NCI-H146 (cell line): ENCODE data around the gene PAK1IP1.
"Not testable (repeated sequence)": the region's sequence is repeated elsewhere in the genome, so short reads cannot be mapped to it uniquely, and the experiment has no call there.

ENCODE experiments used
- DNase-seq: peaks from one replicate; lab custom pipeline; 2025; lab: John Stamatoyannopoulos, UW

PAK1IP1 gene, protein sequence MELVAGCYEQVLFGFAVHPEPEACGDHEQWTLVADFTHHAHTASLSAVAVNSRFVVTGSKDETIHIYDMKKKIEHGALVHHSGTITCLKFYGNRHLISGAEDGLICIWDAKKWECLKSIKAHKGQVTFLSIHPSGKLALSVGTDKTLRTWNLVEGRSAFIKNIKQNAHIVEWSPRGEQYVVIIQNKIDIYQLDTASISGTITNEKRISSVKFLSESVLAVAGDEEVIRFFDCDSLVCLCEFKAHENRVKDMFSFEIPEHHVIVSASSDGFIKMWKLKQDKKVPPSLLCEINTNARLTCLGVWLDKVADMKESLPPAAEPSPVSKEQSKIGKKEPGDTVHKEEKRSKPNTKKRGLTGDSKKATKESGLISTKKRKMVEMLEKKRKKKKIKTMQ

DNA sequence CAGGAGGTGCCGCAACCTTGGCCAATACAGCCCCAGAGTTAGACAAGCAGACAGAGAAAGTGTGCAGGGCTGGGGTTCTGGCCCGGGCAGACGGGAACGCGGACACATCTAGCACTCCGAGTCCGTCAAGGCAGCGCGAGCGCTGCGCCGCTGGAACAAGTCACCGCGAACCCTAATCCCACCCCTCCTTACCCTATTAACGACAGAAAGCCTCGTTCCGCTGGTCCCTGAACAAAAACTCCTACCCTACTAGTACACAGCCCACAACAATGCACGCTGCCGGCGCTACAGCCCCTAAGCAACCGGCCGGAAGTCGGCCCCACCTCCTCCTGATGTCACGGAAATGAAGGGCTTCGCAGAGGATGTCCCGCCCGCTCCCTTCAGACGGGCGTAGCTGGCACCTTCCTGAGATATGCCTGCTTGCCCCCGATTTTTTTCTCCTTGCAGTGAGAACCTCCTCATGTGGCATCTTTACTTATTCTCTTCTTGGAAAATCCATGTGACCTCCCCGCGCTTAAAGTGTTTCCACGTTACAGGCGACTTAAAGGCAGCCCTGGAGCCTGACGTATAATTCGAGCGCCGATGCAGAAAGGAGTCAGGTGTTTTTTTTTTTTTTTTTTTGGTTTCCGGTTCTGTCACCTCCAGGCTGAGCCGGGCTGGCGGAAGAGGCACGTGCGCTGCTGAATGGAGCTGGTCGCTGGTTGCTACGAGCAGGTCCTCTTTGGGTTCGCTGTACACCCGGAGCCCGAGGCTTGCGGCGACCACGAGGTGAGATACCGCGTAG, at the start of gene PAK1IP1, which contains the start of gene C6orf52:
Gene PAK1IP1 (plus strand): TSS at position 671 of the 784 bp plus-strand sequence. CDS start 14 bp downstream, at position 685.
Gene C6orf52 (minus strand): TSS at position 315 of the 784 bp plus-strand sequence. CDS start 7,066 bp downstream, outside the sequence.
- DNase-seq = peak; percentile 96

GRCh38 chr6:10655508-10656055, 39.2 kb upstream of the PAK1IP1 start:
- DNase-seq = no peak

DNA sequence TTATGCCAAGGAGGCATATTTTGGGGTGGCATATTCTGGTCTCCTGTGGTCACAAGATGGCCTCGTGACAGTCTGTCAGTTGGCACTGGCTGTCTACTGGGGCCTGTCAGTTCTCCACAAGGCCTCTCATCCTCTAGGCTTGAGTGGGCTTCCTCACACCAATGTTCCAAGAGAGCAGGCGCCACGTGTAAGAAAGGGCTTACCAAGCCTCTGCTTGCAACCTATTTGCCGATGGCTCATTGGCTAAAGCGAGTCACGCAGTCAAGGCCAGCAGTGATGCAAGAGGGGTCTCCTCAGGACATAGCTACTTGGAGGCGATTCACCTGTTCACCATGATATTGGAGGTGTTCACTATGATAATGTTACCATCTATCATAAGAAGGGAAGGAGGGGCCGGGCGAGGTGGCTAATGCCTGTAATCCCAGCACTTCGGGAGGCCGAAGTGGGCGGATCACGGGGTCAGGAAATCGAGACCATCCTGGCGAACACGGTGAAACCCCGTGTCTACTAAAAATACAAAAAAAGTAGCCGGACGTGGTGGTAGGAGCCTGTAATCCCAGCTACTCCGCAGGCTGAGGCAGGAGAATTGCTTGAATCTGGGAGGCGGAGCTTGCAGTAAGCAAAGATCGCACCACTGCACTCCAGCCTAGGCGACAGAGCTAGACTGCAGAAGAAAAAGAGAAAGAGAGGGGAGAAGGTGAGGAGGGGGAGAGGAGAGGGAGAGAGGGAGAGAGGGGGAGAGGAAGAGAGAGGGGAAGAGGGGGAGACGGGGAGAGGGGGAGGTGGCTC, 35.7 kb upstream of the PAK1IP1 start:
- peak; percentile 41 for DNase-seq

- peak; percentile 62 for DNase-seq
Observed at GRCh38 chr6:10659699-10660348, 34.9 kb upstream of the PAK1IP1 start.

DNA sequence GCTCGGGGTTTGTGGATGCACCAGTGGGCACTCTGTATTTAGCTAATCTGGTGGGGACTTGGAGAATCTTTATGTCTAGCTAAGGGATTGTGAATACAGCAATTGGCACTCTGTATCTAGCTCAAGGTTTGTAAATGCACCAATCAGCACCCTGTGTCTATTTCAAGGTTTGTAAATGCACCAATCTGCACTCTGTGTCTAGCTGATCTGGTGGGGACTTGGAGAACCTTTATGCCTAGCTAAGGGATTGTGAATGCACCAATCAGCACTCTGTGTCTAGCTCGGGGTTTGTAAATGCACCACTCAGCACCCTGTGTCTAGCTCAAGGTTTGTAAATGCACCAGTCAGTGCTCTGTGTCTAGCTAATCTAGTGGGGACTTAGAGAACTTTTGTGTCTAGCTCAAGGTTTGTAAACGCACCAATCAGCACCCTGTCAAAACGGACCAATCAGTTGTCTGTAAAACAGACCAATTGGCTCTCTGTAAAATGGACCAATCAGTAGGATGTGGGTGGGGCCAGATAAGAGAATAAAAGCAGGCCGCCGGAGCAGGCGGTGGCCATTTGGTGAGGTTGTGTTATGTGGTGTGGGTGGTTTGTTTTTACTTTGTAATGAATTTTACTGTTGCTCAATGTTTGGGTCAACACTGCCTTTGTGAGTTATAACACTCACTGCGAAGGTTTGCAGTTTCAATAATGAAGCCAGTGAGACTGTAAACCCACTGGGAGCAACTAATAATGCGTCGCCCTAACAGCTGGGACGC, 34.2 kb upstream of the PAK1IP1 start:
- DNase-seq = not testable (repeated sequence)

DNA sequence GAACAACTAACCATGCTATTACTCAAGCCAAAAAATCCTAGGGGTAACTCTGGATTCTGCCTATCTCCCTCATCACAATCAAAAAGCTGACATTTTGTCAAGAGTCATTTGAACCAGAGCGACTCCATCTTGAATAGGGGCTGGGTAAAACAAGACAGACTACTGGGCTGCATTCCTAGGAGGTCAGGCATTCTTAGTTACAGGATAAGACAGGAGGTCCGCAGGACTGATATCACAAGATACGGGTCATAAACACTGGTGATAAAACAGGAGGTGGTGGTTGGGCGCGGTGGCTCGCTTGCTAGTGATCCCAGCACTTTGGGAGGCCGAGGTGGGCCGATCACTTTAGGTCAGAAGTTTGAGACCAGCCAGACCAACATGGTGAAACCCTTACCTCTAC, 32.6 kb upstream of the PAK1IP1 start:
- DNase-seq = no peak

- DNase-seq = no peak
Observed at GRCh38 chr6:10662742-10663141, 32.0 kb upstream of the PAK1IP1 start.

DNA sequence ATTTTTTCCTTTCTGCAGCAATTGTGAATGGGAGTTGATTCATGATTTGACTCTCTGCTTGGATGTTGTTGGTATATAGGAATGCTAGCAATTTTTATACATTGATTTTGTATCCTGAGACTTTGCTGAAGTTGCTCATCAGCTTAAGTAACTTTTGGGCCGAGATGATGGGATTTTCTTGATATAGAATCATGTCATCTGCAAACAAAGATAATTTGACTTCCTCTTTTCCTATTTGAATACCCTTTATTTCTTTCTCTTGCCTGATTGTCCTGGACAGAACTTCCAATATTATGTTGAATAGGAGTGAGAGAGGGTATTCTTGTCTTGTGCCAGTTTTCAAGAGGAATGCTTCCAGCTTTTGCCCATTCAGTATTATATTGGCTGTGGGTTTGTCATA, 29.2 kb upstream of the PAK1IP1 start:
- not testable (repeated sequence) for DNase-seq

DNA sequence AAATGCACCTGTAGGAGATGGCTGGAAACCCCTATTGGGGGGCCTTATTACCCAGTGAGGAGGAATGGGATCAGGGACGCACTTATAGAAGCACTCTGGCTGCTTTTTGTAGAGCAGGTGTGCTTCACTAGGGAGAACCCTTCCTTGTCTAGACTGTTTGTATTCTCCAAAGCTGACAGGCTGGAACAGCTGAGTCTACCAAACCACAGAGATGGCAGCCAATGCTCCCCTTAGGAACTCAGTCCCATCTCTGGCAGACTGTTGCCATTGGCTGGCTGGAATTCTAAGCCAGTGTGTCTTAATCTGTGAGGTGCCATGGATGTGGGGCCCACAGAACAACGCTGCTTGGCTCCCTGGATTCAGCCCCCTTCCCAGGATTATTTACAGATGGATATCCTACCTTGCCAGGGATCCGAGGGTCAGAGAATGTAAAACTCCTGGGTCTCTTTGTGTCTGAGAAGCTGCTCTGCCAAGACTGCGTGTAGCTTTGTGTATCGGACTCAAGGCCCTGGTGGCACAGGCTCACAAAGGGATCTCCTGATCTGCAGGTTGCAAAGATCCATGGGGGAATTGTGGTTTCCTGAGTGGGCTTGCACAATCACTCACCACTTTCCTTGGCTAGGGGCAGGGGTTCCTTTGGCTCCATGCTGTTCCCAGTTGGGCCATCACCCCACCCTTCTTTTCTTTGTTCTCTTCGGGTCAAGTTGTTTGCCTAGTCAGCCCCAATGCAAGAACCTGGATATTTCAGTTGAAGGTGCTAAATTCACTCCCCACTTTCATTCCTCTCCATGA, 26.4 kb upstream of the PAK1IP1 start:
- no peak for DNase-seq

GRCh38 chr6:10676403-10676802, 18.4 kb upstream of the PAK1IP1 start:
- DNase-seq = no peak

DNA sequence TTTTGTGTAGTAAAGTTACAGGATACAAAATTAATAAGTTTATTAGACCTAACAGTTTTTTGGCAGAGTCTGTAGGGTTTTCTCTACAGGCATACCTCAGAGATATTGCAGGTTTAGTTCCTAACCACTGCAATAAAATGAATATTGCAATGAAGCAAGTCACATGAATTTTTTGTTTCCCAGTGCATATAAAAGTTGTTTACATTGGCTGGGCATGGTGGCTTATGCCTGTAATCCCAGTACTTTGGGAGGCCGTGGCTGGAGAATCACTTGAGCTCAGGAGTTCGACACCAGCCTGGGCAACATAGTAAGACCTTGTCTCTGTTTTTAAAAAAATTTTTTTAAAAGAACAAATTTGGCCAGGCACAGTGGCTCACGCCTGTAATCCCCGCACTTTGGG, 16.3 kb upstream of the PAK1IP1 start:
- DNase-seq = no peak

GRCh38 chr6:10681795-10682194, 13.0 kb upstream of the PAK1IP1 start:
- no peak for DNase-seq

DNA sequence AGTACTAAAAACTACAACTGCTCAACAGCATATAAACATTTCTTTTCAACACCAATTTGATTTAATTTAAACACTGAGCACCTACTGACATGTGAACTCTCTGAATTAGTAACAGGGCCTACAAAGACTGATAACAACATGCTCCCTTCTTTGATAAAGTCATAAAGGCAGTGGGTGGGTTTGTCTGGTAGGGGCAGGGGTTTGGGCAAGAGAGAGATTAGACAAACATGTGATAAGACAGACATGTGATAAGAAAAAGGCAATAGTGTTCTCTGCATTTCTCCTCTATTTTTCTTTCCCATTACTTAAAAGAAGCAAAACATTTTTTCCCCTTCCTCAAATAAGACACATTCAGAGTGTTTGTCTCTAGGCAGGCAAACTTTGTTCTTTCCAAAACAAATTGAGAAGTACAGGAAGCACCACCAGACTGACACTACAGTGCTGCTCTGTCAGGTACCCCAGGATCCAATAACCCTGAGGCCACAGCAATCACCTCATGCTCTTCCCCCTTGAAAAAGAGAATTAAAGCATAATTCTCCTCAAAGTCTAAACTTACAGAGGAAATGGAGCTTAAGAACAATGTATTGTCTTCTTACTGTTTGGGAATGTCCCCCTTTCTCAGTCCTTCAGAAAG, 12.3 kb upstream of the PAK1IP1 start:
- no peak for DNase-seq

GRCh38 chr6:10684618-10685017, 10.2 kb upstream of the PAK1IP1 start:
- DNase-seq = no peak

GRCh38 chr6:10685092-10685915, 9.5 kb upstream of the PAK1IP1 start:
- no peak for DNase-seq

DNA sequence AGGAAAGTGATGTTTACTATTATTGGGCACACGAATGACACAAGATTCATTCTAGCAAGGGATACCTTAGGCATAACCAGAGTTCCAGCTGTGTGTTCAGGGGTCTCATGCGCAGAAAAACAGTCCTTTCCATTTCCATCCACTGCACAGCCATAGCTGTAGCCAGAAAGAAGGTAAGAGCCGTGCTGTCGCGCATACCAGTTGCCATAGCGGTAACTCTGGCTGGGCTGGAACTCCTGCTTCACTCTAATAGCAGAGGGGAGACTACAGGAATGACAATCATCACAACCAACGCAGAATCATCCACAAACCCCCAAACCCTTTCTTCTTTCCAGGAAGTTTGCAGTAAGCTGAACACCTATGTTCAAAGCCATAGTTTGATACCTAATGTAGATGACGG, 7.9 kb upstream of the PAK1IP1 start:
- no peak for DNase-seq

- DNase-seq = peak; percentile 78
Observed at GRCh38 chr6:10687582-10687981, 7.2 kb upstream of the PAK1IP1 start.

GRCh38 chr6:10690651-10691445, 3.9 kb upstream of the PAK1IP1 start:
- no peak for DNase-seq
